Endothelial cell of umbilical vein (primary cell): ENCODE measurements around the gene CETN1. TPM values are rescaled to one million over a fixed set of nuclear protein-coding genes. Genes with fewer than 3 reads are reported as not detected.

Experiments
- BruUV-seq: library from RNA; stranded (reverse); fragments of 400-500 nt; replicated peaks from 2 replicates; lab custom pipeline; 2021; lab: Mats Ljungman, UMichigan
- CTCF ChIA-PET: fragments of 300-600, 350-600 bp; sonication (Branson Sonifier 250); formaldehyde crosslinking; loops from one replicate; lab custom pipeline; 2021; ENCODE audit warnings: antibody characterized with exemption, inconsistent platforms; lab: Charles Lee
- POLR2A ChIA-PET: fragments of 300-600, 350-600 bp; sonication (Branson Sonifier 250); formaldehyde crosslinking; loops from one replicate; lab custom pipeline; 2021; ENCODE audit warnings: antibody characterized with exemption, inconsistent platforms; lab: Charles Lee
- DNase-seq: peaks from one replicate; pipeline ENCODE4 v3.0.0-alpha.2; 2011; ENCODE audit warnings: low read depth, low spot score
- FAIRE-seq: peaks from 2 replicates; lab custom pipeline; 2011; peaks lifted over from hg19 to GRCh38; lab: Jason Lieb, UNC
- H2AFZ ChIP-seq: 2 replicates; pipeline ENCODE4 v1.6.0; 2012; ENCODE audit warnings: low read depth, low read length, control low read depth, inconsistent platforms
- H3K27ac ChIP-seq: 2 replicates; pipeline ENCODE4 v1.5.1; 2011; ENCODE audit warnings: low read depth, mild to moderate bottlenecking, control low read depth, low read length, moderate library complexity; ENCODE audit not compliant: insufficient read depth
- H3K27me3 ChIP-seq, 2 experiments: 2 replicates each; pipeline versions ENCODE4 v1.6.0 to v1.6.1; 2011; ENCODE audit warnings: low read length in 2 of 2, mixed read lengths in 1 of 2; ENCODE audit not compliant: control insufficient read depth in 2 of 2, insufficient read depth in 2 of 2
- H3K36me3 ChIP-seq, 2 experiments: 2 replicates in 1 of 2; 3 replicates in 1 of 2; pipeline ENCODE4 v1.5.1; 2011; ENCODE audit warnings: low read length in 2 of 2, mild to moderate bottlenecking in 1 of 2, moderate library complexity in 1 of 2; ENCODE audit not compliant: control insufficient read depth in 2 of 2, insufficient read depth in 2 of 2; ENCODE audit errors: extremely low read depth in 1 of 2
- H3K4me1 ChIP-seq: 3 replicates; pipeline ENCODE4 v1.5.1; 2011; ENCODE audit warnings: mild to moderate bottlenecking, low read length; ENCODE audit not compliant: control insufficient read depth, insufficient read depth; ENCODE audit errors: extremely low read depth
- H3K4me2 ChIP-seq: 2 replicates; pipeline ENCODE4 v1.6.1; 2011; ENCODE audit warnings: low read length, control low read depth, mixed read lengths; ENCODE audit not compliant: insufficient read depth
- H3K4me3 ChIP-seq, 3 experiments: fragments of 200-600 bp in 1 of 3; sonication (generic), shearing (Covaris generic) in 1 of 3; replicated peaks in 1 of 3; 2 replicates each; pipeline ENCODE4 v1.5.1; 2011 to 2016; ENCODE audit warnings: control low read depth in 3 of 3, low read length in 3 of 3, mild to moderate bottlenecking in 2 of 3, inconsistent platforms in 1 of 3, low read depth in 1 of 3, moderate library complexity in 1 of 3; ENCODE audit not compliant: insufficient read depth in 1 of 3
- H3K79me2 ChIP-seq: 2 replicates; pipeline ENCODE4 v1.6.0; 2012; ENCODE audit warnings: low read length, inconsistent platforms; ENCODE audit not compliant: control insufficient read depth, insufficient read depth
- H3K9ac ChIP-seq: replicated peaks from 2 replicates; pipeline ENCODE3; 2011; ENCODE audit warnings: low read length, control low read depth; ENCODE audit not compliant: insufficient read depth; ENCODE audit errors: extremely low read depth
- H3K9me1 ChIP-seq: replicated peaks from 3 replicates; pipeline ENCODE4 v1.6.0; 2011; ENCODE audit warnings: mild to moderate bottlenecking, low read length; ENCODE audit not compliant: control insufficient read depth, insufficient read depth; ENCODE audit errors: extremely low read depth
- H3K9me3 ChIP-seq: replicated peaks from 2 replicates; pipeline ENCODE4 v1.5.1; 2012; ENCODE audit warnings: low read length, inconsistent platforms; ENCODE audit not compliant: control insufficient read depth, insufficient read depth
- H4K20me1 ChIP-seq: replicated peaks from 2 replicates; pipeline ENCODE3; 2011; ENCODE audit warnings: mild to moderate bottlenecking, low read length; ENCODE audit not compliant: control insufficient read depth, insufficient read depth; ENCODE audit errors: extremely low read depth
- EZH2 ChIP-seq: IDR thresholded peaks from 2 replicates; pipeline ENCODE4 v1.6.1; 2012; ENCODE audit warnings: borderline replicate concordance, low read depth, mild to moderate bottlenecking, moderate library complexity, low read length, inconsistent platforms; ENCODE audit not compliant: severe bottlenecking
- FOS ChIP-seq: IDR thresholded peaks from 2 replicates; pipeline ENCODE4 v1.6.1; 2011; ENCODE audit warnings: mild to moderate bottlenecking, low read length, moderate library complexity, borderline replicate concordance; ENCODE audit not compliant: insufficient read depth
- dilution Hi-C: fragments of 300-500 bp; cut with MboI; formaldehyde crosslinking; loops from one replicate; pipeline ENCODE4 v1.15.0; 2019; ENCODE audit warnings: low sequenced_read_pairs; ENCODE audit not compliant: extremely low pct_ligation_motif_present
- intact Hi-C: fragments of 100-400 bp; cut with micrococcal nuclease; formaldehyde crosslinking; loops from one replicate; pipeline ENCODE4 v1.10.0; 2022
- polyA plus RNA-seq, 4 experiments: library from polyadenylated mRNA; depleted of rRNA in 3 of 4; stranded (reverse) in 3 of 4; unstranded in 1 of 4; fragments of >200 nt; gene quantifications; 2 replicates each; pipeline versions ENCODE4 v1.2.1 to v1.2.3, GENCODE V29; 2011 to 2012; ENCODE audit warnings: missing spikeins in 1 of 4
- total RNA-seq: library from RNA; stranded (reverse); gene quantifications from 2 replicates; pipeline ENCODE4 v1.2.3, GENCODE V29; 2021
- TF ChIP-seq, protein P1 (sequence below), 2 donors: IDR thresholded peaks; 1 replicate in 1 of 2; 2 replicates in 1 of 2; pipeline ENCODE4 v1.5.1; 2011; ENCODE audit warnings: low read length in 2 of 2, mild to moderate bottlenecking in 2 of 2, moderate library complexity in 2 of 2, control low read depth in 1 of 2, inconsistent platforms in 1 of 2, low read depth in 1 of 2; ENCODE audit not compliant: insufficient read depth in 1 of 2; ENCODE audit errors: extremely low read depth in 1 of 2

CETN1 gene
- total and polyA plus RNA-seq, 2 donors (not counting 3 experiments of a cell fraction or from before 2014, with no cell fraction given) = not detected

DNA sequence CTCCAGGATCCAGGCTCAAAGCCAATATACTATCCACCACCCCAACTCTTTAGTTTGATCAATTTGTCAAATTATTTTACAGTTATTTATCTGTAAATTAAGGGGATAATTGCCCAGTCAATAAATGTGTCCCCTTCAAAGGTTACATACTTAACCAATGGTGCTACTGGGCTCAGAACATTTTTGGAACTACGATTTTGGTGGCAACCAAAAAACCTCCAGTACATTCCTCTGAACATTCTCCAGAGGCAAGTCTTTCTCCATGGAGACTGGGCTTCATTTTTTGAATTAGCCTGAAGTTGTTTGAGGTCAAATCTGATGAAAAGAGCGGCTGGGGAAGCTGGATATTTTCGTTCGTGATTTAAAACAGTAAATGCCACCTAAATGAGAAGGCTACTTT is 14.9 kb downstream of the CETN1 start:
- ChIA-PET CTCF (no interaction called here), POLR2A (no interaction called here)
- H3K4me2 ChIP-seq = no peak overlapping the region
- H3K27me3 ChIP-seq = peaks cover 31 to 33% of the 10 kb centered on the region in 2 experiments
- no peaks in the 10 kb centered on the region for H3K9me3 ChIP-seq
- no peaks in the 10 kb centered on the region for H3K36me3 ChIP-seq
- no peaks in the 10 kb centered on the region for H3K79me2 ChIP-seq
- H3K27ac ChIP-seq = no peak overlapping the region
- H3K9me1 ChIP-seq = no peaks in the 10 kb centered on the region
- dilution Hi-C loops = no loop called here
- no peaks in the 10 kb centered on the region for H4K20me1 ChIP-seq
- BruUV-seq = no TSS peak
- no peak overlapping the region for H3K9ac ChIP-seq
- no peak for DNase-seq
- TF ChIP-seq, protein P1, sequence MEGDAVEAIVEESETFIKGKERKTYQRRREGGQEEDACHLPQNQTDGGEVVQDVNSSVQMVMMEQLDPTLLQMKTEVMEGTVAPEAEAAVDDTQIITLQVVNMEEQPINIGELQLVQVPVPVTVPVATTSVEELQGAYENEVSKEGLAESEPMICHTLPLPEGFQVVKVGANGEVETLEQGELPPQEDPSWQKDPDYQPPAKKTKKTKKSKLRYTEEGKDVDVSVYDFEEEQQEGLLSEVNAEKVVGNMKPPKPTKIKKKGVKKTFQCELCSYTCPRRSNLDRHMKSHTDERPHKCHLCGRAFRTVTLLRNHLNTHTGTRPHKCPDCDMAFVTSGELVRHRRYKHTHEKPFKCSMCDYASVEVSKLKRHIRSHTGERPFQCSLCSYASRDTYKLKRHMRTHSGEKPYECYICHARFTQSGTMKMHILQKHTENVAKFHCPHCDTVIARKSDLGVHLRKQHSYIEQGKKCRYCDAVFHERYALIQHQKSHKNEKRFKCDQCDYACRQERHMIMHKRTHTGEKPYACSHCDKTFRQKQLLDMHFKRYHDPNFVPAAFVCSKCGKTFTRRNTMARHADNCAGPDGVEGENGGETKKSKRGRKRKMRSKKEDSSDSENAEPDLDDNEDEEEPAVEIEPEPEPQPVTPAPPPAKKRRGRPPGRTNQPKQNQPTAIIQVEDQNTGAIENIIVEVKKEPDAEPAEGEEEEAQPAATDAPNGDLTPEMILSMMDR (IDR thresholded peaks at IDR 0.05; ENCODE audit: extremely low read depth in 1 of 2, insufficient read depth in 1 of 2, low read depth in 1 of 2, low read length in 2 of 2) = no peak
- intact Hi-C loops = loop anchor here (5.0 kb wide), 1 partner anchor 68 kb away; no protein-coding TSS in a partner anchor
- no peaks in the 10 kb centered on the region for H3K4me1 ChIP-seq
- H2AFZ ChIP-seq = no peak overlapping the region
- no peak overlapping the region for H3K4me3 ChIP-seq
- no peak for FAIRE-seq

DNA sequence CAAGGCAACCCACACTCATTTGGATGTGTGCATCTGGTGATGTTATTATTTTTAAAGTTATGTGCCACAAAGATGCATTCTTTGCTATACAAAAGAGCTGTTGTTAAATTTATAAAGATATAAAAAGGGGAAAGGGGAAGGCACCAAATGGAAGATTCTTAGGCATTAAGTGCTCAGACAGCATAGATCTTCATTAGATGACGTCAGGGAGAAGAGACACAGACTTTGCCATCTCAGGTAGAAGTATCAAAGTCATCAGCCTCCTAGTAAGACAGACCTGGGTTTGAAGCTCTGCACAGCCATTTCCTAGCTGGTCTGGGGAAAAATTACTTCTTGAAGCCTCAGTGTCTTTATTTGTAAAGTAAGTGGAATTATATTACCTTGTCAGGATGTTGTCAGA is 15.4 kb downstream of the CETN1 start:
- intact Hi-C loops = loop anchor here (5.0 kb wide), 1 partner anchor 68 kb away; no protein-coding TSS in a partner anchor
- Histone ChIP-seq H3K79me2 (no peaks in the 10 kb centered on the region), H3K4me1 (no peaks in the 10 kb centered on the region), H4K20me1 (no peaks in the 10 kb centered on the region), H3K27ac (no peak overlapping the region), H3K4me3 (no peak overlapping the region), H2AFZ (no peak overlapping the region), H3K9me3 (no peaks in the 10 kb centered on the region), H3K27me3 (peaks cover 31 to 35% of the 10 kb centered on the region in 2 experiments), H3K36me3 (no peaks in the 10 kb centered on the region), H3K9me1 (no peaks in the 10 kb centered on the region), H3K9ac (no peak overlapping the region), H3K4me2 (no peak overlapping the region)
- no TSS peak for BruUV-seq
- FAIRE-seq = no peak
- no peak for DNase-seq
- POLR2A ChIA-PET = no interaction called here
- dilution Hi-C loops = no loop called here
- TF ChIP-seq EZH2 (no peak), FOS (no peak)
- CTCF ChIA-PET = no interaction called here
